GDM1 (cell line): ENCODE data around the gene CENPP.

Experiments
- DNase-seq: peaks from one replicate; lab custom pipeline; 2025; lab: John Stamatoyannopoulos, UW

CENPP gene

DNA sequence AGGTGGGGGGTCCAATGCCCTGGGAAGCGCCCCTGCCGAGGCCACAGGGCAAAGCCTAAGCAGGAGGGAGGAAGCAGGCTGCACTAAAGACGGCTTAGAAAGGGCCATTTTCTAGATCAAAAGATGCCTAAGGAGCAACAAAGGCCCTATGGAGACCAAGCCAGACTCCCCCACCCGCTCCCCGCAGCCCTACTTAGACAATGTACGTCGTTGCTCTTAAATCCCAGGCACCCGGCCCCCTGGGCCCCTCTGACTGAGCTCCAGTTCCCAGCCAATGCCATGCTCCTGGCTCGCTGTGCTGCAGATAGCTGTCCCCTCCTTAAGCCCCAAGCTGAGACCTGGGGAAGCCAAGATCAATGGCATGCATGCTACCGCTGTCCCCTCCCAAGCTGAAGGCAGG lies 333.8 kb downstream of the CENPP start:
- no peak for DNase-seq

GRCh38 chr9:92660266-92660665 lies 334.5 kb downstream of the CENPP start:
- DNase-seq: no peak

DNA sequence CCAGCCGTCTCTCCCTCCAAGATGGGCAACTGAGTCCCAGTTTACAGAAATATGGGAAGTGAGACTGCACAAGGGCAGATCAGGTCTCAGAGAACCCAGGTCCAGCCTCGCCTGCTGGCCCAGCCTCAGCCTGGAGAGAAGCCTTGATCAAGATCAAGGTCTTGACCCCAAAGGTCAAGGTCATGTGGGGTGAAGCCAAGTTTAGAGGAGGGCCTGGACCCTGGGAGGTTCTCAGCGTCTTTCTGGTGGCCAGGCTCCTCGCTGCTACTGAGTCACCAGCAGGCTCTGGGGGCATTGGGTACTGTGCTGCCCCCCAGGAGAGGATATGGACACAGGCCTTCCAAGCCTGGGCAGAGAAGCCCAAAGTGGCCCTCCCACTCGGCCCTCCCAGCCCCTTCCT lies 335.4 kb downstream of the CENPP start:
- DNase-seq: no peak

DNA sequence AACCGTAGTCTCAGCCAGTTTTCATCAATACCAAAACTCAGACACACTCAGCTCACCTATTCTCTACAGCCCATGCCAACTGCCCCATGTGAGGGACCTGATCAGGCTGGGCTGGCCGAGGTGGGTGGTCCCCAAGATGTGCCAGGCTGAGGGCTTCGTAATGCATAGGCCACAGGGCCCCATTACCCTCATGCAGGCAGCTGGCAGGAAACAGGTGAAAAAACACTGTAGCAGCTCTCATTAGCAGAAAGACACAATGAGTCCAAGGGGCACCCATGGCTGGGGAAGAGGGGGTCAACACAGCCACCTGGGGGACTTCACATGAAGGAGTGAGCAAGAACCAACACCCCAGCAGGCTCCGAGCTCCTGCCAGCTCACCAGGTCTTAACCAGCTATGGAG lies 336.0 kb downstream of the CENPP start:
- no peak for DNase-seq

GRCh38 chr9:92663126-92663525 lies 337.4 kb downstream of the CENPP start:
- DNase-seq: no peak

- DNase-seq: no peak
These were observed 338.2 kb downstream of the CENPP start for GRCh38 chr9:92663951-92664350.

DNA sequence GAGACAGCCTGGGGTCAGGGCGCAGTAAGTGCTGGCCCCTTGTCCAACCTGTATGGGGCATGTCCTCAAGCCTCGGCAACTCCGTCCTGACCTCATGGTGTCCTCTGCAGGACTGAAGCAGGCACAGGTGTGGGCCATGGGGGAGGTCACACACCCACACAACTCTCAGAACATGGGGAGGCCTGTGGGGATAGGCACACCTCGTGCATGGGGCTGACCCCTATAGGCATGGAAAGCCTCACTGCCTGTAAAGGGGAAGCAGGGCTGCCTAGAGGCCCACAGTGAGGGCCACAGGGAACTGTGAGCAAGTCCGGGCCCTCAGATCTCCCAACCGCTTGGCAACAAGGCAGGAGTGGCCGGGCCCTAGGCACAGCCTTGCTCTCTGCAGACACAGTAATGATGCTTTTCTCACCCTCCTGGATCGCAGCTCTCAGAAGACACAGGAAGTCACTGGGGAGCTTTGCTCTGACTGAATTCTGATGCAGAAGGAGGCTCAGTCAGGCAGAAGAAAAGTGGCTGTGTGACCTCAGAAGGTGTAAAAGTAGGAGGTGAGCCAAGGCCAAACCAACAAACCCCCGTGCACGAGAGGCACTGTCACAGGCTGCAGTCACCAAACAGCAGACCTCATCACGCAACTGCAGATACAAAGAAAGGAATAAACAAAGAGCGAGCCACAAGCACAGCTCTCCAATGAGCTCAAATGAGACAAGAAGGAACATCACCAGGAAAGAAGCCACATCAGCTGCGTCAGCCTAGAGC lies 338.8 kb downstream of the CENPP start:
- no peak for DNase-seq

GRCh38 chr9:92665836-92666235 lies 340.1 kb downstream of the CENPP start:
- DNase-seq: no peak

- no peak for DNase-seq
These were observed 340.5 kb downstream of the CENPP start for GRCh38 chr9:92666236-92666635.

DNA sequence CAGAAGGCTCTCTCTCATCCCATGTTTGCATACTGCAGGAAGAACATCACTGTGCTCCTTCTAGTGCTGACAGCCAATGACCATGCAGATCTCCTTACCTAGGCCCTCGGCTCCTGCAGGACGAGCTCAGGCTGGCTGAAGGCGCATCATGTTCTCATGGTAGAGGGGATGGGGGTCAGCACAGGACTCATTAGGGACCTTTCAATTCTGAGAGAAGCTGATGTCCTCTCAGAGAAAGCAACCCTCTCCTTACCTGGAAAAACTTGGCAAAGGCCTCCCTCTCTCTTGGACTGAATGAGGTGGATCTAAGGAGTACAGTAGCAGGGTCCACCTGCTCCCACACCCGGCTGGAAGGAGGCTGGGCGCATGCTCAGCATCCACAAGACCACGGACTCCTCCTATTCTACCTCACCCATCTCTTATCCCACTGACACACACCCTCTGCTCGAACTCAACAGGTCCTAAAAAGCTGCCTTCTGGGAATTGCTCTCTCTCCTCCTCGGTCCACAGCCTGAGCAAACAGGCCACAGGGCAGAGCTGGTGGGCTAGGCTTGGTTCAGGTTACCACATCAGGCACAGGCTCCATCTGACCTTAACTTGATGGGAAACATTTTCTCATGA lies 341.3 kb downstream of the CENPP start:
- no peak for DNase-seq

DNA sequence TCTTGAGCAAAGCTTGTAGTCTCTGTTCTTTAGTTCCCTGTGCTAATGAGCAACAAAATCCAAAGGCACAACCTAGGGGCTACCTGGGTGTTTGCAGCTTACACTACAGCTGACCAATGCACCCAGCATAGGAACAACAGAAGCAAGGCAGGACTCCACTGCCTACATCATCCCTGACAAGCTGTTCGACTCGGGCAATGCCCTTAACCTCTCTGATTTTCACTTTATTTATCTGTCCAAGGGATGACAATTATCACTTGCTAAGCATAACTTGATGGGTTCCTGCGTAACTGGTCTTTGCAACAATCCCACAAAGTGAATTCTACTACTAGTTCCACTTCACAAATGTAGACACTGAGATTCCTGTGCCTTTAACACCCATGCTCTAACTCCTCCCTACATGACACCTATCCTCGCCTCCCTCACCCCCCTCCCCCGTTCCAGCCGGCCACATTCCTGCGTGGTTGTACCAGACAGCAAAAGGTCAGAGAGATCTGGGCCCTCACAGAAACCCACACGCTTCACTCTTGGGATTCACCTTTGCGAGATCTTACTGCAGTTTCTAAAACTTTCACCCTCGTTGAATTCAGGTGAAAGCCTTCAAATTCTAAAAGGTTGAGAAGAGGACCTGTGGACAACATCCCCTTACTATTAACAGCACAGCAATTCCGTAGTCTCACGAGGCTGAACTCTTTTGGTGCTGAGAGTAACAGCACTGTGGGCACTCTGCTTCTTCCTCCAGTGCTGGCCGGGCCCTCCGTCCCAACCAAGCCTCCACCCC lies 343.2 kb downstream of the CENPP start:
- DNase-seq: no peak

GRCh38 chr9:92669527-92669889 lies 343.8 kb downstream of the CENPP start:
- no peak for DNase-seq
